H9 (cell line): ENCODE measurements around the gene UST. TPM values are rescaled to one million over a fixed set of nuclear protein-coding genes. Genes with fewer than 3 reads are reported as not detected.

Source experiments
- DNase-seq: peaks from one replicate; pipeline ENCODE4 v3.0.0-alpha.2; 2017
- H2AFZ ChIP-seq: one replicate; pipeline ENCODE4 v1.6.1; 2013; ENCODE audit warnings: mild to moderate bottlenecking, low read length, control low read depth, moderate library complexity
- H2AK5ac ChIP-seq: 2 replicates; pipeline ENCODE4 v1.6.1; 2013; ENCODE audit warnings: low read length, control low read depth, mixed read lengths; ENCODE audit not compliant: insufficient read length
- H2BK120ac ChIP-seq: one replicate; pipeline ENCODE4 v1.6.1; 2013; ENCODE audit warnings: low read depth, mild to moderate bottlenecking, low read length, control low read depth, inconsistent platforms; ENCODE audit not compliant: poor library complexity, severe bottlenecking
- H2BK12ac ChIP-seq: 2 replicates; pipeline ENCODE4 v1.6.1; 2013; ENCODE audit warnings: low read length, control low read depth, mixed read lengths, low read depth; ENCODE audit not compliant: insufficient read length
- H2BK15ac ChIP-seq: 2 replicates; pipeline ENCODE4 v1.6.1; 2013; ENCODE audit warnings: low read depth, low read length, control low read depth
- H2BK20ac ChIP-seq: one replicate; pipeline ENCODE4 v1.6.1; 2013; ENCODE audit warnings: low read depth, mild to moderate bottlenecking, low read length, control low read depth, inconsistent platforms; ENCODE audit not compliant: poor library complexity, severe bottlenecking
- H2BK5ac ChIP-seq: 2 replicates; pipeline ENCODE4 v1.6.1; 2013; ENCODE audit warnings: low read length, control low read depth, mixed read lengths; ENCODE audit not compliant: insufficient read length
- H3K14ac ChIP-seq: 2 replicates; pipeline ENCODE4 v1.6.1; 2013; ENCODE audit warnings: low read length, control low read depth; ENCODE audit not compliant: insufficient read depth
- H3K18ac ChIP-seq: 2 replicates; pipeline ENCODE4 v1.6.1; 2013; ENCODE audit warnings: low read depth, mild to moderate bottlenecking, mixed read lengths, low read length, control low read depth; ENCODE audit not compliant: insufficient read length
- H3K23ac ChIP-seq: 2 replicates; pipeline ENCODE4 v1.6.1; 2013; ENCODE audit warnings: low read length, control low read depth, mixed read lengths, low read depth; ENCODE audit not compliant: insufficient read length
- H3K23me2 ChIP-seq: 2 replicates; pipeline ENCODE4 v1.6.1; 2013; ENCODE audit warnings: low read depth, mild to moderate bottlenecking, mixed read lengths, low read length, control low read depth; ENCODE audit not compliant: insufficient read length, poor library complexity, severe bottlenecking
- H3K27ac ChIP-seq: 2 replicates; pipeline ENCODE4 v1.5.1; 2013; ENCODE audit warnings: low read length, control low read depth, mixed read lengths, low read depth; ENCODE audit not compliant: insufficient read length
- H3K27me3 ChIP-seq: 2 replicates; pipeline ENCODE4 v1.6.1; 2013; ENCODE audit warnings: low read length, control low read depth, inconsistent platforms; ENCODE audit not compliant: insufficient read depth
- H3K4ac ChIP-seq: 2 replicates; pipeline ENCODE4 v1.6.1; 2013; ENCODE audit warnings: low read depth, mild to moderate bottlenecking, control low read depth, inconsistent platforms, low read length, moderate library complexity
- H3K4me1 ChIP-seq: 2 replicates; pipeline ENCODE4 v1.6.1; 2013; ENCODE audit warnings: low read length, control low read depth, inconsistent platforms; ENCODE audit not compliant: insufficient read depth
- H3K4me2 ChIP-seq: 2 replicates; pipeline ENCODE4 v1.6.1; 2013; ENCODE audit warnings: low read length, control low read depth, mixed read lengths; ENCODE audit not compliant: insufficient read length, insufficient read depth
- H3K56ac ChIP-seq: 2 replicates; pipeline ENCODE4 v1.6.1; 2013; ENCODE audit warnings: low read depth, mild to moderate bottlenecking, mixed read lengths, low read length, control low read depth; ENCODE audit not compliant: insufficient read length
- H3K79me1 ChIP-seq: 2 replicates; pipeline ENCODE4 v1.6.1; 2013; ENCODE audit warnings: low read depth, mild to moderate bottlenecking, moderate library complexity, low read length, control low read depth, inconsistent platforms; ENCODE audit not compliant: insufficient read depth, poor library complexity, severe bottlenecking
- H3K79me2 ChIP-seq: 2 replicates; pipeline ENCODE4 v1.6.1; 2013; ENCODE audit warnings: low read length, control low read depth, inconsistent platforms; ENCODE audit not compliant: insufficient read depth
- H3K9ac ChIP-seq: 2 replicates; pipeline ENCODE4 v1.6.1; 2013; ENCODE audit warnings: low read length, control low read depth, mixed read lengths; ENCODE audit not compliant: insufficient read length; ENCODE audit errors: extremely low read depth
- H3K9me3 ChIP-seq: one replicate; pipeline ENCODE4 v1.6.1; 2013; ENCODE audit warnings: low read depth, low read length, inconsistent platforms; ENCODE audit not compliant: control insufficient read depth
- H3T11ph ChIP-seq: one replicate; pipeline ENCODE4 v1.6.1; 2013; ENCODE audit warnings: mild to moderate bottlenecking, low read length, control low read depth, inconsistent platforms
- H4K20me1 ChIP-seq: one replicate; pipeline ENCODE4 v1.6.1; 2013; ENCODE audit not compliant: control insufficient read depth, insufficient read length, insufficient read depth
- H4K5ac ChIP-seq: 2 replicates; pipeline ENCODE4 v1.6.1; 2013; ENCODE audit warnings: low read depth, mild to moderate bottlenecking, mixed read lengths, low read length, control low read depth; ENCODE audit not compliant: insufficient read length
- H4K8ac ChIP-seq: replicated peaks from 2 replicates; pipeline ENCODE4 v1.6.1; 2013; ENCODE audit warnings: low read length, control low read depth, mixed read lengths, low read depth; ENCODE audit not compliant: insufficient read length
- H4K91ac ChIP-seq: 2 replicates; pipeline ENCODE4 v1.6.1; 2013; ENCODE audit warnings: low read depth, mild to moderate bottlenecking, moderate library complexity, mixed read lengths, low read length, control low read depth; ENCODE audit not compliant: insufficient read length
- H3K27ac Mint-ChIP-seq, 3 experiments: 2 replicates in 2 of 3; 3 replicates in 1 of 3; pipeline ENCODE4 v1.8.0; 2020 to 2021; ENCODE audit warnings: mixed read lengths in 3 of 3, mild to moderate bottlenecking in 1 of 3, moderate library complexity in 1 of 3
- H3K27me3 Mint-ChIP-seq: 2 replicates; pipeline ENCODE4 v1.8.0; 2021; ENCODE audit warnings: low read depth, mild to moderate bottlenecking, moderate library complexity, mixed read lengths
- H3K36me3 Mint-ChIP-seq, 3 experiments: 2 replicates in 2 of 3; 3 replicates in 1 of 3; pipeline ENCODE4 v1.8.0; 2020 to 2021; ENCODE audit warnings: low read depth in 3 of 3, mixed read lengths in 3 of 3; ENCODE audit not compliant: insufficient read depth in 1 of 3
- H3K4me1 Mint-ChIP-seq, 2 experiments: 2 replicates each; pipeline ENCODE4 v1.8.0; 2020; ENCODE audit warnings: mixed read lengths in 2 of 2
- H3K4me3 Mint-ChIP-seq, 2 experiments: 2 replicates in 1 of 2; 3 replicates in 1 of 2; pipeline ENCODE4 v1.8.0; 2020 to 2021; ENCODE audit warnings: mild to moderate bottlenecking in 2 of 2, mixed read lengths in 2 of 2, moderate library complexity in 1 of 2
- H3K9me3 Mint-ChIP-seq, 2 experiments: 2 replicates in 1 of 2; 3 replicates in 1 of 2; pipeline ENCODE4 v1.8.0; 2020; ENCODE audit warnings: mild to moderate bottlenecking in 2 of 2, mixed read lengths in 2 of 2, moderate library complexity in 1 of 2
- WGBS: extraction: QIAGEN DNeasy Blood & Tissue Kit; methylation state at CpG from one replicate; pipeline ENCODE4 v1.1.7; 2013; ENCODE audit warnings: missing lambda C conversion rate, low lambda C conversion rate, mixed read lengths; ENCODE audit not compliant: insufficient read length; ENCODE audit errors: extremely low coverage; 5-methylcytosine and 5-hydroxymethylcytosine counted together
- total RNA-seq: library from RNA; stranded (reverse); gene quantifications from 2 replicates; pipeline ENCODE4 v1.2.1, GENCODE V29; 2021
- TF ChIP-seq, protein P1 (sequence below): fragments of 200-600 bp; sonication (generic); conservative IDR thresholded peaks from 3 replicates; pipeline ENCODE4 v1.8.0; 2021; ENCODE audit warnings: antibody characterized with exemption, mild to moderate bottlenecking

UST gene
- total RNA-seq, 1 experiment from 2014 or later: 14.4 TPM

DNA sequence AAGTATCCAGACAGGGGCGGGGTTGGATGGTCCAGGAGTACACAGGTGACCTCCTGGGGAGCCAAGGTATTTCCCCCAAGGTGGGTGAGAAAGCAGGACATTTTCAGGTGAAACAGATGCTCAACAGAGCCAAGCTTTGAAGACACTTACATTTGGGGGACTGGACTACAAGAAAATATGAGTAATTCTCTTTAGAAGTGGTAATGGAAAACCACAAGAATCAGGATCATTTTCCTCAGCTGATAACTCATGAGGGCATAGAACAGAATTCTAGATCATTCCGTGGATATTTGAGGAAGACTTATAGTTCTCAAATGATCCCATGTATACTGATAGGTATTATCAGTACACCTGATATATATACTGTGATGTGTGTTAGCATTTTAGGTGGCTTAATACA, 89.9 kb downstream of the UST start:
- no peak for DNase-seq
- H3K27ac Mint-ChIP-seq: peak overlapping the region in 1 of 3 experiments; percentile 22; a peak in 1 of 7 replicates
- no peak overlapping the region for H3K4me2 ChIP-seq

More for the DNA sequence above, 89.9 kb downstream of the UST start:
- H4K91ac ChIP-seq: no peak overlapping the region
- no peak overlapping the region for H3K23ac ChIP-seq
- no peaks in the 10 kb centered on the region for H3K27me3 ChIP-seq
- no peak overlapping the region for H3K56ac ChIP-seq
- peaks cover 20% of the 10 kb centered on the region; the same call in 1 of the 2 replicates for H3K79me2 ChIP-seq
- H3K27me3 Mint-ChIP-seq: no peaks in the 10 kb centered on the region
- H4K5ac ChIP-seq: no peak overlapping the region
- H2AFZ ChIP-seq: no peak overlapping the region
- no peak overlapping the region for H3K27ac ChIP-seq
- H3K4me1 ChIP-seq: peaks cover 6% of the 10 kb centered on the region; the same call in 1 of the 2 replicates
- peaks cover 8% of the 10 kb centered on the region for H3K79me1 ChIP-seq
- H3K9me3 Mint-ChIP-seq: no peaks in the 10 kb centered on the region
- H2BK15ac ChIP-seq: no peak overlapping the region
- H4K20me1 ChIP-seq: no peaks in the 10 kb centered on the region
- H3K23me2 ChIP-seq: no peaks in the 10 kb centered on the region
- no peak overlapping the region; a peak in 1 of 5 replicates for H3K4me3 Mint-ChIP-seq
- H2BK12ac ChIP-seq: no peak overlapping the region
- H4K8ac ChIP-seq: no peak overlapping the region
- H2BK5ac ChIP-seq: no peak overlapping the region
- no peak overlapping the region for H2AK5ac ChIP-seq
- peaks cover 45 to 52% of the 10 kb centered on the region in 2 experiments for H3K4me1 Mint-ChIP-seq
- H3T11ph ChIP-seq: no peak overlapping the region
- no peak overlapping the region for H3K4ac ChIP-seq
- WGBS: no CpG with 5 or more reads among the region's 2 CpGs
- H3K14ac ChIP-seq: no peak overlapping the region
- no peaks in the 10 kb centered on the region for H3K9me3 ChIP-seq
- no peaks in the 10 kb centered on the region for H3K36me3 Mint-ChIP-seq
- TF ChIP-seq, protein P1, sequence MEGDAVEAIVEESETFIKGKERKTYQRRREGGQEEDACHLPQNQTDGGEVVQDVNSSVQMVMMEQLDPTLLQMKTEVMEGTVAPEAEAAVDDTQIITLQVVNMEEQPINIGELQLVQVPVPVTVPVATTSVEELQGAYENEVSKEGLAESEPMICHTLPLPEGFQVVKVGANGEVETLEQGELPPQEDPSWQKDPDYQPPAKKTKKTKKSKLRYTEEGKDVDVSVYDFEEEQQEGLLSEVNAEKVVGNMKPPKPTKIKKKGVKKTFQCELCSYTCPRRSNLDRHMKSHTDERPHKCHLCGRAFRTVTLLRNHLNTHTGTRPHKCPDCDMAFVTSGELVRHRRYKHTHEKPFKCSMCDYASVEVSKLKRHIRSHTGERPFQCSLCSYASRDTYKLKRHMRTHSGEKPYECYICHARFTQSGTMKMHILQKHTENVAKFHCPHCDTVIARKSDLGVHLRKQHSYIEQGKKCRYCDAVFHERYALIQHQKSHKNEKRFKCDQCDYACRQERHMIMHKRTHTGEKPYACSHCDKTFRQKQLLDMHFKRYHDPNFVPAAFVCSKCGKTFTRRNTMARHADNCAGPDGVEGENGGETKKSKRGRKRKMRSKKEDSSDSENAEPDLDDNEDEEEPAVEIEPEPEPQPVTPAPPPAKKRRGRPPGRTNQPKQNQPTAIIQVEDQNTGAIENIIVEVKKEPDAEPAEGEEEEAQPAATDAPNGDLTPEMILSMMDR: no peak
- no peak overlapping the region for H3K9ac ChIP-seq
- no peak overlapping the region for H2BK120ac ChIP-seq
- no peak overlapping the region for H2BK20ac ChIP-seq
- no peak overlapping the region for H3K18ac ChIP-seq
